Peyer's patch (tissue), 4 donors: ENCODE results near the gene RGS5.

Experiments used
- CTCF ChIP-seq, 6 experiments: fragments of 450-650 bp in 4 of 6; fragments of 200-600 bp in 2 of 6; sonication (generic) in 1 of 6; IDR thresholded peaks; one replicate each; pipeline ENCODE4 v1.5.1; 2017 to 2019; ENCODE audit warnings: antibody characterized with exemption in 6 of 6, mild to moderate bottlenecking in 3 of 6, moderate library complexity in 1 of 6
- POLR2A ChIP-seq, 2 donors: fragments of 450-650 bp; IDR thresholded peaks; one replicate each; pipeline ENCODE4 v1.5.1; 2017; ENCODE audit warnings: antibody characterized with exemption in 2 of 2, mild to moderate bottlenecking in 2 of 2, moderate library complexity in 2 of 2

- TF ChIP-seq CTCF (IDR thresholded peaks at IDR 0.05) (no peak), POLR2A (IDR thresholded peaks at IDR 0.05) (no peak)
Measured at GRCh38 chr1:163176797-163177196, 25.9 kb downstream of the RGS5 start.
